IPS DF 19.7 (cell line): Measurements from ENCODE around the gene OTUD4.
"Not testable (repeated sequence)": the region's sequence is repeated elsewhere in the genome, so short reads cannot be mapped to it uniquely, and the experiment has no call there.

Source experiments
- DNase-seq: peaks from one replicate; pipeline ENCODE4 v3.0.0-alpha.2; 2013; ENCODE audit warnings: low read depth, low spot score

Gene OTUD4

GRCh38 chr4:145179861-145180297 lies 510 bp downstream of the OTUD4 start:
- not testable (repeated sequence) for DNase-seq

GRCh38 chr4:145179281-145179860 lies 1.0 kb downstream of the OTUD4 start:
- no peak for DNase-seq

DNA sequence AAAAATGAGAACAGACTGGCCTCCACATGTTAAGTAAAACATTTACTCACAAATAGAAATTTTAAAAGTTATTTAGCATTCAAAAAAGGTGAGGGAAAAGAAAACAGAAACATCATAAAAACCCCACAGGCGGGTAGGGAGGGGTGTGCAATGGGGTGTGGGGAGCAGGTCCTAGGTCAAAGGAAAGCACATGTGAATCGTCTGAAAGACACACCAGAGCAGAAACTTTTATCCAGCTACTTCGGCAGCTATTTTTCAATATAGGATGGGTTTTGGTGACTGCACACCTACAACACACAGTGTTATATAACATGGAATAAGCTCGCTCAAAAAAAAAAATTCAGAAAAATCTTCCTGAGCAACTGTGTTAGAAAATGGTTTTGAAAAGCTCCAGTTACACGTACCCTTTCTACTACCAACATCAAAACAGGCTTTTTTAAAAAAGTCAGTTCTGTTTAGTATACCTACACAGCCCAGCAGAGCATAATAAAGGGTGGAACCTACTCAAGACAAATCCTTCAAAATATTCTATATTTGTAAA lies 1.6 kb downstream of the OTUD4 start:
- no peak for DNase-seq

GRCh38 chr4:145177906-145178538 lies 2.4 kb downstream of the OTUD4 start:
- no peak for DNase-seq

DNA sequence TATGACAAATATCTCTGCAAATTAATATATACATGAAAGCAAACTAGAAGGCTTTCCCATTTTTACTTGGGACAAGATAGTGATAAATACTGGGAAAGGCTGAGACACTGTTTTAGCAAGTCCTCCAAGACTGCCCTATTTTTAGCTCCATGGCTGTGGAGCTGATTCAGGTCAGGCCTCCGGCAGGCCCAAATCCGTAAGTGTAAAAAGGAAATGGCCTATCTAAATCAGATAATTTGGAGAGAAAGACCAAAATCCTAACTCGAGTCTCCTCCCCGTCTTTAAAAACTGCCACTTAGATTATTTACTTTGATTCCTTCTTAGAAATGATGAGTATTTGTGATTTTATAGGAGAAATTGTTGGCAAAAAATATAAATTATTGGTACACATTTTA lies 2.9 kb downstream of the OTUD4 start:
- no peak for DNase-seq

DNA sequence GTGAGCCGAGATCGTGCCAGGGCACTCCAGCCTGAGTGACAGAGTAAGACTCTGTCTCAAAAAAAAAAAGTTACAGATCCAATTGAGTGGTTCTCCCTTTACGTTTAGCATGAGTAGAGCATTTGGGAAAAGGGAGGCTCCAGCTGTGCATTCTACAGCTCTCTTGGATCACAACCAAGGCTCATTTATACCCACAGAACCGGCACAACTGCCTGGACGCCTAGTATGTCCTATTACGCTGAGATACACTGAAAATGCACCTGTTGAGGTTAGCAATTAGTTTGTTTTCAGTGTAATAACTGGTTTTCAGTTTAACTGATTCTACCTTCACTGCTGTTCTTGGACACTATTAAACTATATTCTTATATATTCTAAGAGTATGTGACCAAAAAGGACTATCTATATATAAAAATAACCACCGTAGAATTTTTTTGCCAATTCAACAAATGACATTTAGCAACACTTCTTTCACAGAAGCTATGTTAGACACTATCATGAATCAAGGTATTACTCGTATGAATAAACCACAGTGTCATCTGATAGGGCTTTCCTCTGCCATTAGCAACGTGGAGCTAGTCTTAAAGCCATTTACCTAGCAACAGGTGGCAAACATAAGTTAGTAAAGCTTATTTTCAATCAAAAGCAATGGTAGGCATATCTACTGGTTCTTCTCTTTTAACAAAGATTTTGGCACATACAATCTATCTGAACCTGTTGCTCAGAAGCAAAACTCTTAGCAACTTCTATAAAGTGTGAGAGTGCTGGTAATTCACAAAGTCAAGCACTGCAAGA lies 3.6 kb downstream of the OTUD4 start:
- DNase-seq, result no peak

DNA sequence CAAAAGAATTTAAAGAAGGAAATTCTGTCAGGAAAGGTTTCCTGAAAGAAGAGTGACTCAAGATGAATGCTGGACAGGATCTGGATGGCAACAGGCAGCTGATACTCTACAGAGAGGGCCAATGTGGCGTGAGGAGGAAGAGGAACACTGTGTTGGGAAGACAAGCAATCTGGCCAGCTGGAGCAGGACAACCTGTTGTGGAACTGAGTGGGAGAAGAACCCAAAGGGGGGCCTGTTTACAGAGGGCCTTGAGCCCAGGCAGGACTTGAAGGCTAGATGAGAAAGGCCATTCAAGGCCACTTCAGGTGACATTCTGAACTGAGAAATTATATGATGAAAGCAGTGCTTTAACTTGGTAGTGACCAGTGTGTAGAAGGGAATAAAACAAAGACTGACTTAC lies 8.5 kb downstream of the OTUD4 start:
- DNase-seq, result no peak

DNA sequence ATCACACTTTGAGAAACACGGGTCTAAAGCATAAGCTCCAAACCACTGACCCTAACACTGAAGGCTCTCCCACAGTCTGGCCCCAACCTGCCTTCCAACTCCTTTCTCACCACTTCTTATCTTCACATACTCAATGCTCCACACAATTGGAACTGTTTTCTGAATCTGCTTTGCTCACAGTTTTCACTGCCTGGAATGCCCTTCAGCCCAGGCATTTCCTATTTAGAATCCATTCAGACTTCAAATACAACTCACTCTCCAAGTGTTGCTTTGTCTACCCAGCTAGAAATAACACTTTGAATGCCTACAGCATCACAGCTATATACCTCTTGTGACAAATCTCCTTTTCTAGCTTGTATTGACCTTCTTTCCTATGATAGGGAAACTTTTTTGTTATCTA lies 10.2 kb downstream of the OTUD4 start:
- DNase-seq, result no peak

- no peak for DNase-seq
Observed at GRCh38 chr4:145168581-145169187, 11.7 kb downstream of the OTUD4 start.

- DNase-seq, result no peak
Observed at GRCh38 chr4:145167887-145168286, 12.5 kb downstream of the OTUD4 start.

DNA sequence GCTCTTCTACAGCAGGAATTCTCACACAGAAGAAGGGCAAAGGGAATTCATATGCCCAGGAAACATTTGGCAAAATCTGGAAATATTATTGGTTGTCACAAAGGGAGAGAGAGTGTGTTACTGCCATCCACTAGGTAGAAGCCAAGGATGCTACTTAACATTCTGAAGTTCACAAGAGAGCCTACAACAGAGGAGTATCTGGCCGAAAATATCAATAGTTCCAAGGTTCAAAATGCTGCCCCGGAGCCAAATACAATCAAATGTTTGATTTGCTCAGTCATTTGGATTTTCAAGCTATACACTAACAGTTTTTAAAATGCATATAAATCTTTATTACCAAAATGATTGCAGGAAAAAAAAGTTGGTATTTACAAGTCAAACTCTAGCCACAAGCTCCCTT lies 18.8 kb downstream of the OTUD4 start:
- DNase-seq, result no peak

- DNase-seq, result no peak
Observed at GRCh38 chr4:145156986-145157385, 23.4 kb downstream of the OTUD4 start.

DNA sequence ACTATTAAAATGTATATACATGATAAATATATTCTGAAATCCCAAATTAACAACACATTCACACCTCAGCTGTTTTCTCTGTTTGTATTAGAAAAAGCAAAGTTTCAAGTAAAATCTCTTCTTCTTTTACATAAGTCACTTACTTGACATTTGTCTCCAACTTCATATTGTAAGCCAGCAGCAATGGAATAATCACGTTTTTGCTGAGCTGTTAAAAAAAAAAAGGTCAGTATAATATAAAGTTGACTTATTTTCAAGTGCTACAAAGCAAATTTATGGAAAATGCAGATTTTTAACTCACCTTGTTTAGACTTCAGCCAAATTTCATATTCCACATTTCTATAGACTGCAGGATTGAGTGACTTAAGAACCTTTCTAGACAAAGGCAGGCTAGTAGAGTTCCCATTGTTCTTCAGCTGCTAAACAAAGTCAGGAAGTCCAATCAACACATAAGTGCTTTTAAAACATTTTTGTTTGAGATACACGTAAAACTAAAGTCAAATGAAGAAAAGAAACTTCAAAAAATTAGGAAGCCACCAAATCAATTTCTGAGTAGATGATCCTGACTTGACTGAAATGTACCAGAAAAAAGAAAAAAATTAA lies 25.0 kb downstream of the OTUD4 start:
- DNase-seq, result no peak

DNA sequence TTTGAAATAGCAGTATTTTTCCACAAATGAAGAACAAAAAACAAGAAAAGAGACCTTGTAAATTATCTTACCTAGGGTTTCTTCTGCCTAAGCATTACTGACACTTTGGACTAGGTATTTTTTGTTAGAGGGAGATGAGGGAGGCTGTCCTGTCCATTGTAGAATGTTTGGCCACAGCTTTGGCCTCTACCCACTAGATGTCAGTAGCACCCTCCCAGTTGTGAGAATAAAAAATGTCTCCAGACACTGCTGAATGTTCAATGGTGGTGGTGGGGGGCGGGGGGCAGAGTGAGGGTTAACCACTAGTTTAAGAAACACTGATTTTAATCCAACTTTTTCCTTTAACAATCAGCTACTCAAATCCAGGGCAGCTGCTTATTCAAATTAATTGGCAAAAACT lies 25.8 kb downstream of the OTUD4 start:
- DNase-seq, result no peak

DNA sequence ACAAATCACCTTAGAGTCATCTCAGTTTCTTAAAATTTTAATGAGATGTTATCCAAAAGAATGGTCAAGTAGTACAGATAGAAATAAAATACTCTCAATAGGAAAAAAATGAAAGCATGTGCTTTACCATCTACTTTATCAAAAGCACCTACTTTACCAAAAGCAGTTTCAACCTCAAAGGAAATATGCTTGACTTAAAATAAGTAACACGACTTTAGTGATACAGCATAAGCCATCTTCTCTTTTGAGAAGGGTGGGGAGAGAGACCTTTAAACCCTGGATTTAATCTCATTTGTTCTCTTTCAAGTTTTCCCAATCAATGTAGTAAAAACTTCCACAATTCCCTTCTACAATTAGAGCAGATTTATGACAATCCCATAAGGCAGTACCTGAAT lies 26.5 kb downstream of the OTUD4 start:
- no peak for DNase-seq

DNA sequence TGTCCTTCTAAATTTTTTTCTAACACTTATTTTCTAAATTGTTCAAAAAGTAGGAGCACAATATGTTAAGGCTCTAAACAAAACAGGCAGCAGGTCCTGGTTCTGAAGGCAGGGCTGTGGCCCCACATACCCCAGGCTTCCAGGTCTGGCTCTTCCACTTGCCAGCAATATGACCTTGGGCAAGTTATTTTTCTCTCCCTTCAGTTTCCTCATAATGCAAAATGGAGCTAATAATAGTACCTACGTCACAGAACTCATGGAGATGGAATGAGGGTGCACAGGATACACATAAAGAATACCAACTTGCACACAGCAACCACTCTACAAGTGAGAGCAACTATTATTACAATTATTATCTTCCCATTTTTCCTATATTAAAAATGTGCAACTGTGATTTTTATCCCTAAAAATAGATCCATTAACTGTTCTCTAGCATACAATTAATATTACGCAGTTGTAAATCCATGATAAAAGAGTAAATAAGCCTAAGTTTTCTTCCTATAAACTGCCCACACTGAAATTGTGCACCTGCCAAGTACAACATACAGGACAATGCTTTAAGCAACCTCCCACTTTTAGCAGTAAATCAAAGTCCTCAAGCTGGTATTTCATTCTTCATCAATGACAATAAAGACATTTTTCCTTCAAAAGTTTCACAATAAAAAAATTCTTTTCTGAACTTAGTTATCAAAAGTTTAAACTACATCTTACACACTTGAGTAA lies 27.0 kb downstream of the OTUD4 start:
- DNase-seq, result no peak

DNA sequence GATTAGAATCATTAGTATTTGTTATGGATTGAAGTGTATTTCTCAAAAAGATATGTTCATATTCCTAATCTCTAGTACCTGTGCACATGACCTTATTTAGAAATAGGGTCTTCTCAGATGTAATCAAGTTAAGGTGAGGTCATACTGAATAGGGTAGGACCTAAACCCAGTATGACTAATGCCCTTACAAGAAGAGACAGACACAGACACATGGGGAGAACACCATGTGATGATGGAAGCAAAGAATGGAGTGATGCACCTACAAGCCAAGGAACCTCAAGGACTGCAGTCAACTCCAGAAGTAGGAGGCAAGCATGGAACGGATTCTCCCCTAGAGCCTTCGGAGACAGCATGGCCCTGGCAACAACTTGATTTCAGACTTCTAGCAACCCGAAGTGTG lies 31.4 kb downstream of the OTUD4 start:
- DNase-seq, result no peak

DNA sequence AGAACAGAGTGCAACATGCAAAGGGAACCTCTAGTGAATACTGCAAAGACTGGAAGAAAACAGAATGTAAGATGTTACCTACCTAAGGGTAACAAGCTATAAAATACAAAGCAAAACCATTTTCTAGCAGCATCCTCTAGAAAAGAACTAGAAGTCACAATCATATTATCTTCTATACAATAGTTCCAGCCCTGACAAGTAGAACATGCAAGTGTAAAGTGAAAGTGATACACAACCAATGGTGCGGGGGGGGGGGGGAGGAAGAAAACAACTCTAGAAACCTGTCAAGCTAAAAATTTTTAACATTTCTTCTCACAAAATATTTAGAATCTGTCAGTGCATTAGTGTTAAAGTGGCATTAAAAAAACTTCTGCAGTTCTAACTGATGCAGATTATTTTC lies 44.2 kb downstream of the OTUD4 start:
- not testable (repeated sequence) for DNase-seq

DNA sequence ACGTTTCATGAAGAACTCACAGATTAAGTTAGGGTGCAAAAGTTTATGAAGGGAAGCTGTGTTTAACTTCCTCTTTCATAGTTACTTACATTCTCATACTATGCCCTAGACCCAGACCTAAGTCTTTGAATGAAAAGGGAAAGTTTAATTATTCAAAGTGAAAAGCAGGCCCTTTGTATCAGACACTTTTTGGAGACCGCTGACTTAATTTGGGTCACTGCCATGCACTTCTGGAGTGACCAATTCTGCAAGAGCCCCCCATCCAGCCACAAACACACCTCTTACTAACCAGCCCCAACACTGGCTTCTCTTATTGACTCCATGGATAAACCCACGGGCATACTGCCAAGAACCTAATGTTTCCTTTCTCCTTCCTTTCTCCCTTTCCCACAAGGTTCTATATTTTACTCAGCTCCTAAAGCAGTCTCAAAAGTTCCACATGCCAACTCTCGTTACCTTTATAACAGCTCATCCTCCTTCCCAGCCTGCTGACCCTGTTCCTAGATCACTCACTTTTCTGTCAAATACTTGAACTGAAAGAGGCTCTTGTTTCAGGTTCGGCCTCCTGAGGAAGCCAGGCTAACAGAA lies 47.8 kb downstream of the OTUD4 start:
- no peak for DNase-seq

GRCh38 chr4:145131848-145132247 lies 48.5 kb downstream of the OTUD4 start:
- DNase-seq, result no peak
